ENCODE measurements around the gene ITGB5.
"Not testable (repeated sequence)": the region's sequence is repeated elsewhere in the genome, so short reads cannot be mapped to it uniquely, and the experiment has no call there.

ITGB5 gene

GRCh38 chr3:124782377-124782712, 104.8 kb downstream of the ITGB5 start:
- not testable (repeated sequence) for DNase-seq

GRCh38 chr3:124781476-124782376, 105.4 kb downstream of the ITGB5 start:
- DNase-seq, result no peak

DNA sequence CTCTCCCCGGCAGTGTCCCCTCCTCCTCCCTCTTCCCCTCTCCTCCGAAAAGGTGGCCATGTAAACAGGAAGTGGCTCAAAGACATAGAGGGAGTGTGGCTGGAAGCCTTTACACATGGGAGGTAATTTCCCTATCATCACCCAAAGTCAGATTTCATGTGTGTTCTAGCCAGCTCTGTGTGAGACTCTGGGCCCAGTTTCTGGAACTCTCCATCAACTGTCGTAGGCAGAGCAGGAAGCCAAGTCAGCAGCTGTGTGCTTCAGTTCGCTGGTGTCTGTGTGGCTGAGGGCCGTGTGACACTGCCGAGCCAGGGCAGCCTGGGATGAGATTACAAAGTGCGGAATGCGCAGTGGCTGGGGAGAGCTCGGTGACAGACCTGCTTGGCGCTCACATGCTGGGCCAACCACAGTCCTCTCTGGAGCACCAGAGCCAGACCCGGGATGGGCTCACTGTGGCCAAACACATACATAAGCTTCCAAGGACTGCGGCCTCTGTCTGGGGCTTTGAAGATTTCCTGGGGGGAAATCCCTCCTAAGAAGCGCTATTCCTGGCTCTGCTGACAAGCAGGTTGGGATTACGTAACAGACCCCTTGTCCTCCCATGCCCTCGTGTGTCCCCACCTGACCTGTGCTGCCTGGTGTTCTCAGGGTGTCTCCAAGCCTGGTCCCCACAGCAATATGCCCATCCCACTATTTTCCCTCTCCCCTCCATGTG, 106.2 kb downstream of the ITGB5 start:
- DNase-seq, result peak; percentile 17

GRCh38 chr3:124780356-124780755, 106.8 kb downstream of the ITGB5 start:
- DNase-seq, result no peak

DNA sequence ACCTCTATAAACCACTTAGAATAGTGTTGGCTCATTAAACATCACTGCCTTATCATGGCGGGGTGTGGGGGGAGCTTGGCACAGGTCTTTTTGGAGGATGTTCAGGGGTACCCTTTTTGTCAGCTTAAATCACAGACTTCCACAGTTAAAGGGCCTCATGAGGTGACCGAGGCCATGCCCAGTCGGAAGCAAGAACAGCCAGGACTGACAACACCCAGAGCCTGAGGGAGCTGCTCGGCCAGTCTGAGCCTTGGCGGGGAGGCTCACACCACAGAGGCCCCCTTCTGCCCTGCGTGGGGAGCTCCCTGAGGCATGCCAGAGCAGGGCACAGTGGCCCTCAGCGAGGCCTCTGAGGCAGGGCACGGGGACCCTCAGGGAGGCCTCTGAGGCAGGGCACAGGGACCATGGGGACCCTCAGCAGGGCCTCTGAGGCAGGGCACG, 107.4 kb downstream of the ITGB5 start:
- DNase-seq, result no peak

- DNase-seq, result no peak
Observed at GRCh38 chr3:124779116-124779515, 108.0 kb downstream of the ITGB5 start.

GRCh38 chr3:124777762-124778470, 109.2 kb downstream of the ITGB5 start:
- no peak for DNase-seq

GRCh38 chr3:124776856-124777255, 110.3 kb downstream of the ITGB5 start:
- no peak for DNase-seq

- no peak for DNase-seq
Observed at GRCh38 chr3:124775877-124776276, 111.3 kb downstream of the ITGB5 start.

DNA sequence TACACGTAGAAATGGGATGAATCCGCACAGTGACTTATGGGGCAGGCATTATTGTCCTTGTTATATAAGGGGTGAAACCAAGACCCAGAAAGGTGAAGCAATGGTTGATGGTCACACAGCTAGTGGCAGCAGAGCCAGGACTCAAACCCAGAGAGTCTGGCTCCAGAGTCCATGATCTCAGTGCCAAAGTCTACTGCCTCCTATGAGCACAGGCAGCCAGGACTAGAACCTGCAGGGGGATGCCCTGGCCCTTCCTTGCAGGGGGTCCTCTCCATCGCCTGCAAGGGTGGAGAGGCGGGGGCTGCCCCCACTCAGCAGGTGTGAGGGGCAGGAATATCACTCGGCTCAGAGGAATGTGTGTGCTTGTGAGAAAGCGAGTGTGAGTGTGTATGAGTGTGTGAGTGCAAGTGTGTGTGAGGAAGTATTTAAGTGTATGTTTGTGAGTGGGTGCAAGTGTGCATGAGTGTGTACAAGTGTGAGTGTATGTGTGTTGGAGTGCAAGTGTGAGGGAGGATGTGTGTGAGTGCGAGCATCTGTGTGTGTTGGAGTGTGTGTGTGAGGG, 112.2 kb downstream of the ITGB5 start:
- no peak for DNase-seq

GRCh38 chr3:124774327-124774718, 112.8 kb downstream of the ITGB5 start:
- no peak for DNase-seq

GRCh38 chr3:124773351-124774326, 113.5 kb downstream of the ITGB5 start:
- no peak for DNase-seq

DNA sequence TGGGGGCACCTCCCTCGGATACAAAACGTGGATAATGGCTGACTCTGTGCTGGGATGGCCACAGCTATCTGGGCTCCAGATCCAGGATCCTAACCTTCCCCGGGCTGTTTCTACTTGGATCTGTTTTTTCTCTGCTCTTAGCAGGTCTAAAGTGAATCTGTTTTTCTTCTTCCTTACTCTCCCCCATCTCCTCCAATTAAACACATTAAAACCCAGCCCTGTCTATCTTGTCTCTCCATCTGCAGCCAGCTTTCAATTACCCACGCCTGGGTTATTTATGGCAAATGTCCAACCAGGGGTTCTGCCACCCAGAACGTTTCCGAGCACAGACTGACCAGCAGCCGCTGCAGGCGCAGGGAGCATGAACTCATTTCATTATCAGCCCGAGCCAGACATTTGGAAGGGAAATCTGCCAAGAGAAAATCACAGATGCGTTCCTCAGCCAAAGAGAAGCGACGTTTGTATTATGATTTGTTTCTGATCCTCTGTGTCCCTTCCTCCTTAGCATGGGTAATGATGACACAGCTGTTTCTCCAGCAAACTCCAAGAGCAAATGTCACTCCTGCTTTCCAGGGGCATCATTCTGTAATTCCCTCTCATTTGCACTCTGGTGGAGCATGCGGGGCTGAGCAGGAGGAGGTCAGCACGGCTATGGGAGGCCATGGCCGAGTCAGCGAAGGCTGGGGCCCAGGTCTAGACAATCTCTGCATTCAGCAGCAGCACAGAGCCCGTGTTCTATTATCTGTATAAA, 114.9 kb downstream of the ITGB5 start:
- DNase-seq, result peak; percentile 18

DNA sequence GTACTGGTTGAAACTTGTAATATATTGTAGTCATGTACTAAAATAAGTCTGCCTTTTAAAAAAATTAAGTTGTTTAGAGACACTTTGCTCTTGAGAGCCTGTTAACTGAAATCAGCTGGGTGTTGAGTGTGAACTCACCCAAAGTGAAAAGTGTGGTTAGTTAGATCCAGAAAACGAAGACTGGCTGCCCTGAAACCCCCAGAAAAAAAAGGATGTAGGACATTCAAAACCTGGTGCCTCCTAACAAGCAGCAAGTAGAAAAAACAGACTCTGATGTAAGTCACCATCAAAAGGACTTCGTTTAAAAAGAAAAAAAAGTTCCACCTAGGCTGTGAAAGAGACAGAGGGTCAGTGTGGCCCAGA, 116.1 kb downstream of the ITGB5 start:
- no peak for DNase-seq

DNA sequence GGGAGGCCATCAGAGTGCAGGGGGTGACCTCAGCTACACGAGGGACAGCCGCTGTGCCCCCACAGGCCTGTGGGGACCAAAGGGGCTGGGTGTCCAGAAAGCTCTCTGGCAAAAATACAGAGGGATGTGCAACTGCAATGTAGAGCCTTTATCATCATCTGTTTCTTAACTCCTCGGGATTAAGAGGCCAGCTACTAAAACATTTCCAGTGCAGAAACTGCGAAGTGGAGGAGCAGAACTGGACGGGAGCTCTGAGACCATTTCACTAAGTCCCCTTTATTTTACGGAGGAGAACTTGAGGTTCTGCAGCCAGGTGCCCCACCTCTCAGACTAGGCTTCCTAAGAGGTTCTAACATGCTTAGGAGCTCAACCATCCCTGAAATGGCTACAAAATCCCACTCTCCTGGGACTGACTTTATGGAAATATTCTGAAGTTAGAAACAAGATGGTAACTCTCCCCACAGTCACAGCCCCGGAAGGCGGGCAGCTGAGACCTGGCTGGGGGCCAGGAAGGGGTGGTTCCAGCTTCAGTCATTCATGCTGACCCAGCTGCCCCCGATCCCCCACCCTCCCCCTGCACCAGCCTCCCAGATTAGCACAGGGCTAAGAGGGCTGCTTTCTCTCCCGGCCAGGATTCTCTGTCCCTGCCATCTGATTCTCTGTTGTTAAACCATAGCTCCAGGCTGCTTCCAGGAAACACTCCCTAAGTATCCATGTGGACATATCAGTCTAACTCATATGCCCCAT, 116.7 kb downstream of the ITGB5 start:
- DNase-seq, result no peak

- DNase-seq, result no peak
Observed at GRCh38 chr3:124769462-124769861, 117.7 kb downstream of the ITGB5 start.

DNA sequence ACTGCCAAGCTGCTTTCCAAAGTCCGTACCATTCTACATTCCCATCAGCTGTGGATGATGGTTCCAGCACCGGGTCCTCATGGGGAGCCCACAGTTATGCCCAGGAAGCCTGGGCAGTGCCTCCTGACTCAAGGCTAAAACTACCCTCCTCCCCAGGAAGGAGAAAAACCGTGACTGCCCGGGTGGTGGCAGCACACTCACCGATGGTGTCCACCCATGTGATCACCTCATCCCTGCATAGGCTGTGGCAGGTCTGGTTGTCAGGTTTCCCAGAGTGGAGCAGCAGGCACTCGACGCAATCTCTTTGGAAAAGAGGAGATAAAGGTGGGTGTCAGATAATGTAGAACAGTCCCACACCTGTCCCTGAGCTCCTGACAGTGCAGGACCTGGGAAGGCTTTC, 118.4 kb downstream of the ITGB5 start:
- DNase-seq, result no peak

DNA sequence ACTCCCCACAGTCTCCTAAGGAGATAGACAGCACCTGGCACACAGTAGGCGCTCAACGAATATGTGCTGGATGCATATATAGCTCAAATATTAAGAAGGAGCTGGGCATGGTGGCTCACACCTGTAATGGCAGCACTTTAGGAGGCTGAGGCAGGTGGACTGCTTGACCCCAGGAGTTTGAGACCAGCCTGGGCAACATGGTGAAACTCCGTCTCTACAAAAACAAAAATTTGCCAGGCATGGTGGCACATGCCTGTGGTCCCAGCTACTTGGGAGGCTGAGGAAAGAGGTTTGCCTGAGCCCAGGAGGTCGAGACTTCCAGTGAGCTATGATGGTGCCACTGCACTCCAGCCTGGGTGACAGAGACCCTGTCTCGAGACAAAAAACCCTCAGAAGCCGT, 119.5 kb downstream of the ITGB5 start:
- DNase-seq, result no peak

DNA sequence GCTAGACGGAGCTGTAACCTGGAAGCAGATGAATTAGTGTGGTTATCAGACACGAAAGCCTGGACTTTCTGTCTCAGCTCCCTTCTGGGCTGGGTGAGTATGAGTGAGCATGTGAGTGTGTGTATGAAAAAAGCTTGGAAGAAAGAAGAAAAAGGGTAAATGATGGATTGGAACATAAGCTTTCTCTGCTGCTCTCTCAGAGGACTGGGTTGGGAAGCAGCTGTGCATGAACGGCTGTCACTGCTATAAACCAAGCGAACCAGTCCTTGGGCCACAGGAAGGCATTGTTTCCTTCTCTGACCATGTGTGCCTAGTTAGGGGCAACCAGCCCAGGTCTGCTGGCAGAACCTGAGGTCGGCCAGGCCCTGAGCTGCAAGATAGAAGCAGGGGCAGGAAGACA, 119.9 kb downstream of the ITGB5 start:
- no peak for DNase-seq

All from NCI-H510A treated with DMSO at 0.1 percent for 48 hours (cell line).